G401.6 (cell line): ENCODE results near the gene ASPHD1.

Experiments used
- FAIRE-seq: peaks from 2 replicates; lab custom pipeline; 2012; peaks lifted over from hg19 to GRCh38; lab: Jason Lieb, UNC

Gene ASPHD1

DNA sequence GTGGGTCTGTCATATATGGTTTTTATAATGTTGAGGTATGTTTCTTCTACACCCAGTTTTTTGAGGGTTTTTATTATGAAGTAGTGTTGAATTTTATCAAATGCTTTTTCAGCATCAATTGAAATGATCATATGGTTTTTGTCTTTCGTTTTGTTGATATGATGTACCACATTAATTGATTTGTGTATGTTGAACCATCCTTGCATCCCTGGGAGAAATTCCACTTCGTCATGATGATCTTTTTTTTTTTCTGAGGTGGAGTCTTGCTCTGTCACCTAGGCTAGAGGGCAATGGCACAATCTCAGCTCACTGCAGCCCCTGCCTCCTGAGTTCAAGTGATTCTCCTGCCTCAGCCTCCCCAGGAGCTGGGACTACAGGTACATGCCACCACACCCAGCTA lies 47.6 kb downstream of the ASPHD1 start:
- FAIRE-seq = no peak

DNA sequence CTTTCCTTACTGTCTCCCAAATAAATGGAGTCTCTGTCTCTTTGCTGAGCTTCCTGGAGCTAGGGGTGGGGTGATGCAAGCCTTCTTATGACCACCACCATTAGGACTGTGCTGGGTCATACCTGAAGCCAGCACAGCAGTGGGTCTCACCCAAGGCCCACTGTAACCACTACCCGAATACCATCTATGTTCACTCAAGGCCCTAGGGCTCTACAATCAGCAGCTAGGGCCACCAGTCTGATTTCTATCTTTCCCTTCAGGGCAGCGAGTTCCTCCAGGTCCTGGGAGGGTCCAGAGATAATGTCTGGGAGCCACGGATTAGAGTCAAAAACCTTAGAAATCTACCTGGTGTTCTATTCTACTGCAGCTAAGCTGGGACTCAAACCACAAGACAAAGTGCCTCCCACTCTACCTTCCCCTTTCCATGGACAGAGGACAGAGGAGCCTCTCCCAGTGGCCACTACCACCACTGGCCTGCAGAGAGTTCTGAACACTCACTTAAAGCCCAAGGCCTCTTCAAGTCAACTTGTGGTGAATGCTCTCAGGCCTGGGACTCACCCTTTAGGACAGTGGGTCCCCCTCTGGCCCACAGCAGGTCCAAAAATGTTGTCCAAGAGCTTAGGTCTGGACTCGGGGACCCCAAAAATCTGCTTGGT lies 50.6 kb downstream of the ASPHD1 start:
- FAIRE-seq = no peak

DNA sequence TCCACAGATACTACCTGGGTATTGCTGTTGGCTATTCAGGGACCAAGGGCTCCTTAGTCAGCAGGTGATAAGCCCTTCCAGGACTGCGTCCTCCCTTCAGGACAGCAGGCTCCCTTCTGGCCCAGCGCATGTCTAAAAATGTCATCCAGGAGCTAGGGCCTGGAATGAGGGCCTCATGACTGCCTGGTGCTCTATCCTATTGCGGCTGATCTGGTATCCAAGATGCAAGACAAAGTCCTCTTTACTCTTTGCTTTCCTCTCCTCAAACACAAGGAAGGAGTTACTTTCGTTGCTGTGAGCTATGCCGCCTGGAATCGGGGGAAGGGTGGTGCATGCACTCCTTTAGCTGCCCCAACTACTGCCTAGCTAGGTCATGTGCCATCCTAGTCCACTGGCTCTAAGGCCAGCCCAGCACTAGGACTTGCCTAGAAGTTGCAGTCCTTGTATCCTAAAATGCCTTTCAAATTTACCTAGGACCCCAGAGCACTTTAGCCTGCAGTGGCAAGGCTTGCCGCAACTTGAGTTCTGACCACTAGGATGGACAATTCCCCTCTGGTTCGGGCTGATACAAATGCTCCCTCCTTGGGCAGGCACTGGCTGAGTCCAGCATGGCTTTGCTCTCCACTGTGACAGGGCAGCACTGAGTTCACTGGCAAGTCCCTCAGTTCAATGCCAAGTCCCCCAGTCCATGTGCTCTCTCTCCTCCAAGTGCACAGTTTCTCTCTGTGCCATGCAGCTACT lies 51.5 kb downstream of the ASPHD1 start:
- no peak for FAIRE-seq
